Heart right ventricle (tissue), 16 donors: ENCODE data around the gene FBN3. TPM values are rescaled to one million over a fixed set of nuclear protein-coding genes. Genes with fewer than 3 reads are reported as not detected.
"Not testable (repeated sequence)": the region's sequence is repeated elsewhere in the genome, so short reads cannot be mapped to it uniquely, and the experiment has no call there.

Experiments
- ATAC-seq, 8 donors: fragments of 200-7000 bp; cut with Tn5 transposase; one replicate each; pipeline ENCODE4 v1.9.1; 2020; ENCODE audit warnings: mild to moderate bottlenecking in 8 of 8, moderate library complexity in 8 of 8, moderate number of reproducible peaks in 1 of 8
- DNase-seq, 2 donors: peaks; one replicate each; pipeline ENCODE4 v3.0.0-alpha.2; 2020
- H3K27ac ChIP-seq, 10 donors: fragments of 200-600 bp; sonication (generic) in 2 of 10; one replicate each; pipeline versions ENCODE4 v1.5.0 to v1.8.0; 2020 to 2022; ENCODE audit warnings: mild to moderate bottlenecking in 3 of 10
- H3K27me3 ChIP-seq, 7 donors: fragments of 200-600 bp; one replicate each; pipeline ENCODE4 v1.8.0; 2021 to 2022; ENCODE audit warnings: mild to moderate bottlenecking in 2 of 7
- H3K36me3 ChIP-seq, 9 donors: fragments of 200-600 bp; sonication (generic) in 1 of 9; one replicate each; pipeline versions ENCODE4 v1.5.0 to v1.8.0; 2020 to 2022; ENCODE audit warnings: mild to moderate bottlenecking in 2 of 9
- H3K4me1 ChIP-seq, 9 donors: fragments of 200-600 bp; sonication (generic) in 1 of 9; one replicate each; pipeline versions ENCODE4 v1.5.0 to v1.8.0; 2020 to 2022; ENCODE audit warnings: mild to moderate bottlenecking in 4 of 9
- H3K4me3 ChIP-seq, 10 donors: fragments of 200-600 bp; sonication (generic) in 2 of 10; one replicate each; pipeline versions ENCODE4 v1.5.0 to v1.8.0; 2020 to 2022; ENCODE audit warnings: mild to moderate bottlenecking in 7 of 10, moderate library complexity in 2 of 10
- H3K9me3 ChIP-seq, 11 donors: fragments of 200-600 bp in 10 of 11; sonication (generic) in 2 of 11; one replicate each; pipeline versions ENCODE4 v1.5.0 to v1.8.0; 2013 to 2022; ENCODE audit warnings: mild to moderate bottlenecking in 2 of 11, control low read depth in 1 of 11, moderate library complexity in 1 of 11
- WGBS, 2 donors: extraction: QIAGEN DNeasy Blood & Tissue Kit; methylation state at CpG; one replicate each; pipeline ENCODE4 v1.1.7; 2013; ENCODE audit warnings: inconsistent platforms in 1 of 2; 5-methylcytosine and 5-hydroxymethylcytosine counted together
- intact Hi-C, 10 donors: fragments of 100-400 bp; cut with DNase I; formaldehyde crosslinking; loops; one replicate each; pipeline versions ENCODE4 v1.11.1 to v1.14.2; 2022
- polyA plus RNA-seq, 2 donors: library from polyadenylated mRNA; stranded (reverse); fragments of 200-250 nt; gene quantifications; one replicate each; pipeline ENCODE4 v1.2.3, GENCODE V29; 2013
- total RNA-seq, 10 donors: library from RNA; stranded (reverse); fragmentation: NEBNext Ultra II Directional in 3 of 10; extraction: Animal tissue kit (Norgen Biotek cat#: 25700) in 3 of 10; gene quantifications; one replicate each; pipeline versions ENCODE4 v1.2.1 to v1.2.4, GENCODE V29; 2021 to 2023
- TF ChIP-seq, protein P1 (sequence below), 9 donors: fragments of 200-600 bp; sonication (generic) in 2 of 9; IDR thresholded peaks; one replicate each; pipeline versions ENCODE4 v1.5.0 to v1.8.0; 2021 to 2022; ENCODE audit warnings: antibody characterized with exemption in 9 of 9, mild to moderate bottlenecking in 5 of 9, moderate library complexity in 1 of 9
- donor health status: Arrhythmogenic right ventricular cardiomyopathy.
- donor health status: ischemic (EF 13 %, LVEDD 7.1; RV severe dilation, severe dysfunction).
- donor health status: healthy with polysubstance abuse.
- donor health status: DM: no; HTN: yes; CAD: no.
- donor health status: DM: no; HTN: no; CAD: no.
- donor health status: ischemic (EF 25% LVEDD 6.9; RV normal size, moderate dysfunction).
- donor health status: ischemic (EF 25% LVEDD 5.7; RV mildly dilated, moderate dysfunction).
- donor health status: healthy.
- donor health status: DM: yes; HTN: yes; CAD: no.
- donor health status: Ischemic cardiomyopathy.
- donor health status: ischemic (EF 35%, LVEDD 5.7; RV mildly dilated, moderate dysfunction).
- donor health status: nonischemic (EF 11% LVEDD 7.7; RV severe dilation, severe dysfunction).
- donor health status: DM: yes; HTN: yes; CAD: no.
- donor health status: PGD.
- donor health status: ischemic (EF 29% LVEDD 5.4; RV normal size, mild dysfunction).
- donor health status: nonischemic (EF 23%, LVEDD 6.1; RV moderate dilation, normal function).

FBN3 gene
- total and polyA plus RNA-seq, 12 donors = 0.05 to 0.26 (median 0.06) TPM; not detected in 9

DNA sequence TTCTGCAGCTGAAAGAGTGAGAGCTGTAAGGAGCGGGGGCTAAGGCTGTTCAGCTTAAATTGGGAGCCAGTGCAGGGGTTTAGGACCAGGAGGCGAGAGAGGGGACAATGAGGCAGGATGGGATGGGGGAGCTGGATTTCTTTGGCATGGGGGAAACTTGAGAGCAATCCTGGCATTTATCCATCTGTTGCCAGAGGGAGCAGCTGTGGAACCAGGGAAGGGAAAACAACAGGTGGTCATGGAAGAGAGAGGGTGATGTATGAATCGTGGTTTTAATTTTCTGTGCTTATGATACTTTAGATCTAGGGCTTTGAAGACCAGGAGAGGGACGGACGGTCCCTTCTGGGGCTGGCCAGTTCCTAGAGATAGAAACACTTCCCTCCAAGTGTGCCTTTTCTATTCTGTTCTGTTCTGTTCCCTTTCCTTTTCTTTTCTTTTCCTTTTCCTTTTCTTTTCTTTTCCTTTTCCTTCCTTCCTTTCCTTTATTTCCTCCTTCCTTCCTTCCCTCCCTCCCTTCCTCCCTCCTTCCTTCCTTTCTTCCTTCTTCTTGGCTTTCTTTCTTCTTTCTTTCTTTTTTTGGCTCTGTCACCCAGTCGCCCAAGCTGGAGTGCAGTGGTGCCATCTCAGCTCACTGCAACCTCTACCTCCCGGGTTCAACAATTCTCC is 112.8 kb downstream of the FBN3 start:
- no peak for ATAC-seq
- Histone ChIP-seq H3K27me3 (peaks cover 0 to 32% (median 6%) of the 10 kb centered on the region in 7 donors), H3K9me3 (no peaks in the 10 kb centered on the region), H3K4me3 (no peak overlapping the region), H3K36me3 (no peaks in the 10 kb centered on the region), H3K4me1 (no peaks in the 10 kb centered on the region), H3K27ac (no peak overlapping the region)
- no peak for DNase-seq
- intact Hi-C loops = no loop called here
- TF ChIP-seq, protein P1, sequence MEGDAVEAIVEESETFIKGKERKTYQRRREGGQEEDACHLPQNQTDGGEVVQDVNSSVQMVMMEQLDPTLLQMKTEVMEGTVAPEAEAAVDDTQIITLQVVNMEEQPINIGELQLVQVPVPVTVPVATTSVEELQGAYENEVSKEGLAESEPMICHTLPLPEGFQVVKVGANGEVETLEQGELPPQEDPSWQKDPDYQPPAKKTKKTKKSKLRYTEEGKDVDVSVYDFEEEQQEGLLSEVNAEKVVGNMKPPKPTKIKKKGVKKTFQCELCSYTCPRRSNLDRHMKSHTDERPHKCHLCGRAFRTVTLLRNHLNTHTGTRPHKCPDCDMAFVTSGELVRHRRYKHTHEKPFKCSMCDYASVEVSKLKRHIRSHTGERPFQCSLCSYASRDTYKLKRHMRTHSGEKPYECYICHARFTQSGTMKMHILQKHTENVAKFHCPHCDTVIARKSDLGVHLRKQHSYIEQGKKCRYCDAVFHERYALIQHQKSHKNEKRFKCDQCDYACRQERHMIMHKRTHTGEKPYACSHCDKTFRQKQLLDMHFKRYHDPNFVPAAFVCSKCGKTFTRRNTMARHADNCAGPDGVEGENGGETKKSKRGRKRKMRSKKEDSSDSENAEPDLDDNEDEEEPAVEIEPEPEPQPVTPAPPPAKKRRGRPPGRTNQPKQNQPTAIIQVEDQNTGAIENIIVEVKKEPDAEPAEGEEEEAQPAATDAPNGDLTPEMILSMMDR (IDR thresholded peaks at IDR 0.05) = no peak
- 66 to 70% methylated on average over 7 of the region's 7 CpGs for WGBS, 2 donors

- TF ChIP-seq, protein P1 (IDR thresholded peaks at IDR 0.05) = no peak
- Histone ChIP-seq H3K9me3 (no peaks in the 10 kb centered on the region), H3K27ac (no peak overlapping the region), H3K4me3 (no peak overlapping the region), H3K4me1 (peaks cover 0 to 3% (median 0%) of the 10 kb centered on the region in 9 donors), H3K27me3 (peaks cover 0 to 24% (median 6%) of the 10 kb centered on the region in 7 donors), H3K36me3 (no peaks in the 10 kb centered on the region)
- no peak for DNase-seq
- intact Hi-C loops = no loop called here
- ATAC-seq = no peak
- WGBS, 2 donors = 91 to 92% methylated on average over 6 of the region's 6 CpGs
These were observed 115.2 kb downstream of the FBN3 start for GRCh38 chr19:8034178-8034525.

- ATAC-seq, H3K36me3 ChIP-seq, H3K27ac ChIP-seq, intact Hi-C loops, H3K4me1 ChIP-seq, DNase-seq, H3K9me3 ChIP-seq, H3K4me3 ChIP-seq: not testable (repeated sequence)
- peaks cover 0 to 24% (median 6%) of the 10 kb centered on the region in 7 donors for H3K27me3 ChIP-seq
- WGBS, 2 donors = 58 to 60% methylated on average over 22 of the region's 22 CpGs
These were observed 115.9 kb downstream of the FBN3 start for GRCh38 chr19:8033287-8034177.

GRCh38 chr19:8030960-8031359 is 118.4 kb downstream of the FBN3 start:
- intact Hi-C loops = no loop called here
- Histone ChIP-seq H3K36me3 (no peaks in the 10 kb centered on the region), H3K27ac (no peak overlapping the region), H3K27me3 (peaks cover 0 to 18% (median under 1%) of the 10 kb centered on the region in 7 donors), H3K4me1 (peaks cover 0 to 9% (median 0%) of the 10 kb centered on the region in 9 donors), H3K9me3 (no peaks in the 10 kb centered on the region), H3K4me3 (no peak overlapping the region)
- ATAC-seq (no peak), DNase-seq (no peak)
- WGBS, 2 donors = 85 to 88% methylated on average over 8 of the region's 8 CpGs
- TF ChIP-seq, protein P1 (IDR thresholded peaks at IDR 0.05) = no peak
